Measurements from ENCODE around the gene KCNK3. TPM values are rescaled to one million over a fixed set of nuclear protein-coding genes. Genes with fewer than 3 reads are reported as not detected.

Gene KCNK3
- polyA plus RNA-seq, 1 of the 3 experiments (the other 2 are of a cell fraction), result 0.16 TPM

DNA sequence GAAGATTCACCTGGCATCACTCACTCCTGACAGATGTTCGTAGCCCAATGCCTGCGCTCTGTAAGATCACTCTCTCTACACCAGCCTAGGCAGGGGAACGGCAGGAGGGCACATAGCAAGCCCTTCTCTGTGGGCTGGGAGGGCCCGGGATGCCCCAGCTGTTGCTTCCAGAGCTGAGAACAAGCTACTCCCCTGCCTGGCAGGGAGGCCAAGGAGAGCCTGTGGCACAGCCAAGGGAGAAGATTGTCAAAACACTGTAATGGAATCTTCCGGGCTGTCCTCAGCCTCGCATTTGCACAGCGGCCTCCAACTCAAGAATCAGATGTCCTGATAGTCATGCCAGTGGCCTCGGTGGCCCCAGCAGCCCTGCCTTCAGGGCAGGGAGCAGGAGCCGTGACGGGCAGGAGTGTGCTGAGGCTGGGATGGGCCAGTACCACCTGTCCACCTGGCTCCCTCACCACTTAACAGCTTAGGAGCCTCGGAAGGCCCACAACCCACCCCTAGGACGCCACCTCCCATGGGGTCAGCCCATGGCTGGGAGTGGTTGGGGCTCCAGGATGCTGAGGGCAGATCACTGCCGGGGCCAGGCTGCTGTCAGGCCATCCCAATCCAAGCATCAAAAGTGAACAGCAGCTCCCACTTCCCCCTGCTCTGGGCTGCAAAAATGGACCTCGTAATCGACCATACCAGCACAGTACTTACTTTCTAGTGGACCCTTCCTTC lies 49.7 kb downstream of the KCNK3 start (continued):
- TF ChIP-seq TEAD4 (IDR thresholded peaks at IDR 0.05; ENCODE audit: borderline replicate concordance, insufficient read depth), result no peak
- TF ChIP-seq FOXJ3 (CRISPR knock-in tag; IDR thresholded peaks at IDR 0.05), result no peak
- TF ChIP-seq REST (IDR thresholded peaks at IDR 0.05; ENCODE audit: low read depth, low read length), result no peak
- no peak for TF ChIP-seq EZH2phosphoT487 (IDR thresholded peaks at IDR 0.05; ENCODE audit: borderline replicate concordance, low read depth)
- no peak for TF ChIP-seq SMC3 (IDR thresholded peaks at IDR 0.05; ENCODE audit: low read depth, low read length)

- H4K20me1 ChIP-seq (ENCODE audit: insufficient read depth), result no peaks in the 10 kb centered on the region
- H3K36me3 ChIP-seq (replicated peaks in 1 of 2; ENCODE audit: control insufficient read depth in 1 of 2, insufficient read depth in 2 of 2, low read length in 1 of 2), result no peaks in the 10 kb centered on the region
- no peaks in the 10 kb centered on the region for H3K9me3 ChIP-seq
- H3K9me2 ChIP-seq, result no peaks in the 10 kb centered on the region
- H3K79me2 ChIP-seq (ENCODE audit: insufficient read depth), result no peaks in the 10 kb centered on the region
- H3F3A ChIP-seq (replicated peaks; ENCODE audit: insufficient read depth), result no peaks in the 10 kb centered on the region
- H3K4me2 ChIP-seq, result no peak overlapping the region
- no peaks in the 10 kb centered on the region; a peak in 1 of 4 replicates for H3K4me1 ChIP-seq (ENCODE audit: control insufficient read depth in 1 of 2, insufficient read depth in 2 of 2, low read depth in 1 of 2, low read length in 1 of 2)
- H3K27me3 ChIP-seq (ENCODE audit: insufficient read depth), result no peaks in the 10 kb centered on the region
- H2AFZ ChIP-seq (ENCODE audit: low read depth), result no peak overlapping the region
- no peak overlapping the region for H3K4me3 ChIP-seq (ENCODE audit: low read depth in 2 of 2, low read length in 1 of 2)
- ChIA-PET POLR2A (no interaction called here), CTCF (interaction anchor here (0.6 to 22.3 kb wide), 22 partner anchors 12 to 801 kb away, joined by 3 to 944 read pairs (median 8); partner anchors contain the start of gene KCNK3)
- H3K9ac ChIP-seq, result no peak overlapping the region
- H3K27ac ChIP-seq (ENCODE audit: low read depth in 2 of 2, low read length in 1 of 2), result no peak overlapping the region
- DNase-seq, result peak; percentile 26
- 72% methylated on average over 3 of the region's 3 CpGs for WGBS (ENCODE audit: low lambda C conversion rate)
- TF ChIP-seq MAX (IDR thresholded peaks at IDR 0.05; ENCODE audit: low read depth) (no peak), CHD2 (IDR thresholded peaks at IDR 0.05; ENCODE audit: low read length, partially characterized antibody) (no peak), USF2 (IDR thresholded peaks at IDR 0.05; ENCODE audit: borderline replicate concordance, low read depth, low read length) (no peak), CTCF (IDR thresholded peaks at IDR 0.05) (no peak), NRF1 (IDR thresholded peaks at IDR 0.05; ENCODE audit: low read depth, low read length) (no peak), TCF12 (IDR thresholded peaks at IDR 0.05) (no peak), ELF1 (IDR thresholded peaks at IDR 0.05) (no peak), GATA2 (CRISPR knock-in tag; IDR thresholded peaks at IDR 0.05) (no peak), EP300 (IDR thresholded peaks at IDR 0.05; ENCODE audit: borderline replicate concordance in 1 of 2, low read depth in 1 of 2, low read length in 1 of 2) (no peak), RFX5 (IDR thresholded peaks at IDR 0.05; ENCODE audit: low read length) (no peak), RXRA (IDR thresholded peaks at IDR 0.05; ENCODE audit: borderline replicate concordance, low read depth) (no peak), FOSL2 (IDR thresholded peaks at IDR 0.05; ENCODE audit: borderline replicate concordance, low read depth) (no peak)
- TF ChIP-seq, protein P1, sequence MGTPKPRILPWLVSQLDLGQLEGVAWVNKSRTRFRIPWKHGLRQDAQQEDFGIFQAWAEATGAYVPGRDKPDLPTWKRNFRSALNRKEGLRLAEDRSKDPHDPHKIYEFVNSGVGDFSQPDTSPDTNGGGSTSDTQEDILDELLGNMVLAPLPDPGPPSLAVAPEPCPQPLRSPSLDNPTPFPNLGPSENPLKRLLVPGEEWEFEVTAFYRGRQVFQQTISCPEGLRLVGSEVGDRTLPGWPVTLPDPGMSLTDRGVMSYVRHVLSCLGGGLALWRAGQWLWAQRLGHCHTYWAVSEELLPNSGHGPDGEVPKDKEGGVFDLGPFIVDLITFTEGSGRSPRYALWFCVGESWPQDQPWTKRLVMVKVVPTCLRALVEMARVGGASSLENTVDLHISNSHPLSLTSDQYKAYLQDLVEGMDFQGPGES (IDR thresholded peaks at IDR 0.05; ENCODE audit: low read depth, low read length), result no peak
- TF ChIP-seq, protein P2, sequence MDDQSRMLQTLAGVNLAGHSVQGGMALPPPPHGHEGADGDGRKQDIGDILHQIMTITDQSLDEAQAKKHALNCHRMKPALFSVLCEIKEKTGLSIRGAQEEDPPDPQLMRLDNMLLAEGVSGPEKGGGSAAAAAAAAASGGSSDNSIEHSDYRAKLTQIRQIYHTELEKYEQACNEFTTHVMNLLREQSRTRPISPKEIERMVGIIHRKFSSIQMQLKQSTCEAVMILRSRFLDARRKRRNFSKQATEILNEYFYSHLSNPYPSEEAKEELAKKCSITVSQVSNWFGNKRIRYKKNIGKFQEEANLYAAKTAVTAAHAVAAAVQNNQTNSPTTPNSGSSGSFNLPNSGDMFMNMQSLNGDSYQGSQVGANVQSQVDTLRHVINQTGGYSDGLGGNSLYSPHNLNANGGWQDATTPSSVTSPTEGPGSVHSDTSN (IDR thresholded peaks at IDR 0.05), result no peak
These were observed 51.3 kb downstream of the KCNK3 start for GRCh38 chr2:26743852-26744251.

Data from SK-N-SH (cell line).